Subcutaneous abdominal adipose tissue (tissue), 5 donors: ENCODE results near the gene MYL9.
A peak's percentile ranks its signal among the peaks of the same experiment; 100 is the strongest.
"Not testable (repeated sequence)": the region's sequence is repeated elsewhere in the genome, so short reads cannot be mapped to it uniquely, and the experiment has no call there.

Experiments
- H3K27ac ChIP-seq: one replicate; pipeline ENCODE4 v1.7.0; 2013; ENCODE audit warnings: low read depth, mild to moderate bottlenecking, inconsistent platforms, low read length, moderate library complexity
- H3K27me3 ChIP-seq, 5 donors: one replicate each; pipeline ENCODE4 v1.7.0; 2013; ENCODE audit warnings: low read length in 5 of 5, inconsistent platforms in 1 of 5; ENCODE audit not compliant: control insufficient read depth in 5 of 5, insufficient read depth in 4 of 5
- H3K36me3 ChIP-seq, 5 donors: one replicate each; pipeline ENCODE4 v1.7.0; 2013; ENCODE audit warnings: low read length in 5 of 5; ENCODE audit not compliant: control insufficient read depth in 5 of 5, insufficient read depth in 5 of 5
- H3K4me1 ChIP-seq, 5 donors: one replicate each; pipeline ENCODE4 v1.7.0; 2013; ENCODE audit warnings: low read length in 5 of 5, mild to moderate bottlenecking in 3 of 5, moderate library complexity in 1 of 5; ENCODE audit not compliant: control insufficient read depth in 5 of 5, insufficient read depth in 5 of 5
- H3K4me3 ChIP-seq, 5 donors: one replicate each; pipeline ENCODE4 v1.7.0; 2013; ENCODE audit warnings: low read length in 5 of 5, low read depth in 1 of 5
- H3K9ac ChIP-seq, 5 donors: one replicate each; pipeline ENCODE4 v1.7.0; 2013; ENCODE audit warnings: low read length in 5 of 5, mild to moderate bottlenecking in 4 of 5, moderate library complexity in 3 of 5
- H3K9me3 ChIP-seq, 5 donors: one replicate each; pipeline ENCODE4 v1.7.0; 2013; ENCODE audit warnings: low read length in 5 of 5; ENCODE audit not compliant: control insufficient read depth in 5 of 5
- donor health status: healthy.
- donor health status: healthy.
- donor health status: healthy.
- donor health status: healthy.
- donor health status: healthy.

The MYL9 gene

DNA sequence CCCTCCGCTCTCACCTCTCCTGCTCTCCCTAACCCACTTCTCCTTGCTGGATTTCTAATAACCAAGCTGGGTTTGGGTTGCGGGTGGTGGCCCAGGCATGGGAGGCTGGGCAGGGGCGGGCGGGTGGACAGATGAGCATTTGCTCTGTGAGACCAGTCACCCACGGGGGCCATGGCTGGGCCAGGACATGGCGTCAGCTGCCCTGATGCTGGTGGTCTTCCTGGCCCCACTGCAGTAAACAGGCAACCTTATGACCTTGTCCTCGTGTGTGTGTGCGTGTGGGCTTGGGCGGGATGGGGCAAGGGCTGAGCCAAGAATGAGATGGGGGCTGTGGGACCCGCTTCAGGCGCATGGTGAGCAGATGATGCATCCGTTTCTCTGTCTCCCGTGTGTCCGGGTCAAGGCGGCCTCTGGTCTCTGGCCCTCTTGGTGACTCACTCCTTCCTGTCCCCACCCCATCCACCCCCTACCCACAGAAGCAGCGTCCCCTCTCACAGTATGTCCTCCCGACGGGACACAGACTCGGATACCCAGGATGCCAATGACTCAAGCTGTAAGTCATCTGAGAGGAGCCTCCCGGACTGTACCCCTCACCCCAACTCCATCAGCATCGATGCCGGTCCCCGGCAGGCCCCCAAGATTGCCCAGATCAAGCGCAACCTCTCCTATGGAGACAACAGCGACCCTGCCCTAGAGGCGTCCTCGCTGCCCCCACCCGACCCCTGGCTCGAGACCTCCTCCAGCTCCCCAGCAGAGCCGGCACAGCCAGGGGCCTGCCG, 41.4 kb upstream of the MYL9 start:
- H3K4me3 ChIP-seq, result no peak overlapping the region
- peak overlapping the region; percentile 93 for H3K27ac ChIP-seq
- no peaks in the 10 kb centered on the region for H3K27me3 ChIP-seq
- H3K9ac ChIP-seq, result peak overlapping the region in 1 of 5 donors; percentile 16
- H3K36me3 ChIP-seq, result peaks cover 20 to 80% (median 71%) of the 10 kb centered on the region in 5 donors
- H3K4me1 ChIP-seq, result peaks cover 2 to 34% (median 11%) of the 10 kb centered on the region in 5 donors
- no peaks in the 10 kb centered on the region for H3K9me3 ChIP-seq

DNA sequence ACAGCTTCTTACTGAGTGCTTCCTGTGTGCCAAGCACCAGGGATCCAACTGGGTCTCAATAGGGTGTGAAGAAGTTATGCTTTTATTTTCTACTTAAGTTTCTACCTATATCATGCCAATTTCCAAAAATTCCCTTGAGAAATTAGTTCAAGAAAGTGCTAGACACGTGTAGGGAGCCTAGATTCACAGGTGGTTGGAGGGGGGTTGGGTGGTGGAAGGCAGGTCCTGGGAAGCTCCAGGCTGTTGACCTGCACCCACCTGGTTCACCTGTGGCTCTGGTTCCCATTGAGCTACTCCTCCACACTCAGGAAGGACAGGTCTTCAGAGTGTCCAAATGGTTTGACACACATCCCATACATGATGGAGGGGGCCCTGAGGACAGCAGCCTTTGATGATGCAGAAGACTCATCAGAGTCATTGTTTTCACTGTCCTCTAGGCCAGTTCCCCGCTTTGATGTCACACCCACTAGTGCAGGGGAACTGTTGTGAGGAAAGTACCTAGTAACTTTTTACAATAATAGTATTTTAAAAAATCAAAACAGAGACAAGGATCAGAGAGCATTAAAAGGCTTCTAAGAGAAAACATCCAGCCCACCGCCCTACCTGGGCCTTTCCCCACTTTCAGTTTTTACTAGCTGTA, 39.8 kb upstream of the MYL9 start:
- peaks cover 2 to 26% (median 11%) of the 10 kb centered on the region in 5 donors for H3K4me1 ChIP-seq
- H3K36me3 ChIP-seq, result peaks cover 23 to 89% (median 70%) of the 10 kb centered on the region in 5 donors
- no peak overlapping the region for H3K4me3 ChIP-seq
- H3K27me3 ChIP-seq, result no peaks in the 10 kb centered on the region
- no peaks in the 10 kb centered on the region for H3K9me3 ChIP-seq
- no peak overlapping the region for H3K27ac ChIP-seq
- H3K9ac ChIP-seq, result no peak overlapping the region

DNA sequence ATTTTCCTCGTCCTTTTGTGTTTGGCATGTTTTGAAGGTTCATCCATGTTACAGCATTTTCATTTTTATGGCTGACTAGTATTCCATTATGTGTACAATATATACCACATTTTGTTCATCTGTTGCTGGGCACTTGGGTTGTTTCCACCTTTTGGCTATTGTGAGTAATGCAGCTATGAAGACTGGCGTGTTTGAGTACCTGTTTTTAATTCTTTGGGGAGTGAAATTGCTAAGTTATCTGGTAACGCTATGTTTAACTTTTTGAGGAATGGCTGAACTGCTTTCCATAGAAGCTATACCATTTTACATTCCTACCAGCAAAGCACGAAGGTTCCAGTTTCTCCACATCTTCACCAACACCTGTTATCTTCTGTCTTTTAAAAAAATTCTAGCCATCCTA, 37.0 kb upstream of the MYL9 start:
- Histone ChIP-seq H3K4me3 (no peak overlapping the region), H3K4me1 (peaks cover 0 to 5% (median 0%) of the 10 kb centered on the region in 5 donors), H3K27me3 (no peaks in the 10 kb centered on the region), H3K36me3 (peaks cover 35 to 85% (median 61%) of the 10 kb centered on the region in 5 donors), H3K9ac (no peak overlapping the region), H3K27ac (no peak overlapping the region), H3K9me3 (no peaks in the 10 kb centered on the region)

DNA sequence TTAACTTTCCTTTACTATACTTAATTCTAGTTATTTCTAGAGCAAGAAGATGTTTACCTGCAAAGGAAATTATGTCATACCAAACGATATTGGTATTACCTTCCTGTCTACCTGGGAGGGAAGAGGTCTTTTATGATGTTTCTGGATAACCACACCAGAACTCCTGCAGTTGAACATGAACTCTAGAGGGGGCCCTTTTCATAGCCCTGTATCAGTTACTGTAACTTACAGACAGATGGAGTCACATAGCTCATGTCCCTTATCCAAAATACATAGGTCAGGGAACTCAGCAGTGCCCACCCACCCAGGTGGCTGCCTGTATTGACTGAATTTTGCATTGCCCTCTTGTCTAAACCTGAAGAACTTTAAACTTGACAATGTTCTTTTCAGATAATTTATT, 35.1 kb upstream of the MYL9 start:
- Histone ChIP-seq H3K27me3 (no peaks in the 10 kb centered on the region), H3K27ac (no peak overlapping the region), H3K9ac (no peak overlapping the region), H3K4me1 (no peaks in the 10 kb centered on the region), H3K36me3 (peaks cover 37 to 74% (median 48%) of the 10 kb centered on the region in 5 donors), H3K9me3 (no peaks in the 10 kb centered on the region), H3K4me3 (no peak overlapping the region)

DNA sequence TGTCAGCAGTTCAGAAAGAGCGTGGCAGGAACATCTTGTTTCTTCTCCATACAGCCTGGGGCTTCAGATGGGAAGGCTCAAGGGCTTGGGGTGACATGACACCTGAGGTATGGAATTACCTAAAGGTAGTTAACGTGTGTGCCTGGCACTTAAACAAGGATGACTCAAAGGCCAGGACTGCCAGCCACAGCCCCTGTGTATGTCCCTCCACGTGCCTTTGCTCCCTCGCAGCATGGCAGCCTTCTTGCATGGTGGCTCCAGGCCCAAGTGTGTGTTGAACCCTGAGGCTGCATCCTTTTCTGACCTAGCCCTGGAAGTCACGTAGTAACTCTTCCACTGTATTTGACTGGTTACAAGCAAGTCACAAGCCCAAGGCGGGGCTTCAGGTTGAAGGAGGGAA, 33.6 kb upstream of the MYL9 start:
- Histone ChIP-seq H3K9ac (no peak overlapping the region), H3K9me3 (no peaks in the 10 kb centered on the region), H3K27ac (no peak overlapping the region), H3K4me1 (no peaks in the 10 kb centered on the region), H3K27me3 (no peaks in the 10 kb centered on the region), H3K36me3 (peaks cover 35 to 73% (median 46%) of the 10 kb centered on the region in 5 donors), H3K4me3 (no peak overlapping the region)

DNA sequence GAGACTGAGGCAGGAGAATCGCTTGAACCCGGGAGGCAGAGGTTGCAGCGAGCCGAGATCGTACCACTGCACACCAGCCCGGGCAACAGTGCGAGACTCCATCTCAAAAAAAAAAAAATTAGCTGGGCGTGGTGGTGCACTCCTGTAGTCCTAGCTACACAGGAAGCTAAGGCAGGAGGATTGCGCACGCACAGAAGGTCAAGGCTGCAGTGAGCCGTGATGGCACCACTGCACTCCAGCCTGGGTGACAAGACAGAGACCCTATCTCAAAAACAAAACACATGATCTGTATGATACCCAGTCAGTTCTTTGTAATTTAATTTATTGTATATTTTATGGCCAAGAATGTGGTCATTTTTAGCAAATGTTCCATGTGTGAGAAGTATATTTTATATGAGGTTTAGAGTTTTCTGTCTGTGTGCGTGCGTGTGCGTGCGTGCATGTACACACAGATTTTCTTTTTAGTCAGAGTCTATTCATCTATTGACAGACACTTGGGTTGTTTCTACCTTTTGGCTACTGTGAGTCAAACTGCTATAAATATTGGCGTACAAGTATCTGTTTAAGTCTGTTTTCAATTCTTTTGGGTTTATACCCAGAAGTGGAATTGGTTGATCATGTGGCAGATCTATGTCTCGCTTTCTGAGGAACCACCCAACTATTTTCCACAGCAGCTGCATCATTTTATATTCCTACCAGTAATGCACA, 22.2 kb upstream of the MYL9 start:
- no peaks in the 10 kb centered on the region for H3K27me3 ChIP-seq
- no peaks in the 10 kb centered on the region for H3K9me3 ChIP-seq
- no peak overlapping the region for H3K4me3 ChIP-seq
- no peak overlapping the region for H3K27ac ChIP-seq
- peaks cover 0 to 5% (median 3%) of the 10 kb centered on the region in 5 donors for H3K4me1 ChIP-seq
- no peak overlapping the region for H3K9ac ChIP-seq
- peaks cover 9 to 58% (median 37%) of the 10 kb centered on the region in 5 donors for H3K36me3 ChIP-seq

DNA sequence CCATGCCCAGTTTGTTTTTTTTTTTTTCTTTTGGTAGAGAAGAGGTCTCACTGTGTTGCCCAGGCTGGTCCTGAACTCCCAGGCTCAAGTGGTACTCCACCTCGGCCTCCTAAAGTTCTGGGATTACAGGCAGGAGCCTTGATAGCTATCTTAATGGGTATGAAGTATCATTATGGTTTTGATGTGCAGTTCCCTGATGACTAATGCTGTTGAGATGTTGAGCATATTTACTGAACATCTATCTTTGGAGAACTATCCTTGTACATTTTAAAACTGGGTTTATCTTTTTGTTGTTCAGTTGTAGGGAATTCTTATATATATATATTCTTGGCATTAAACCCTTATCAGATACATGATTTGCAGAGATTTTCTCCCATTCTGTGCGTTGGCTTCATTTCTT, 21.4 kb upstream of the MYL9 start:
- no peak overlapping the region for H3K27ac ChIP-seq
- no peak overlapping the region for H3K9ac ChIP-seq
- no peak overlapping the region for H3K4me3 ChIP-seq
- peaks cover 0 to 5% (median 3%) of the 10 kb centered on the region in 5 donors for H3K4me1 ChIP-seq
- H3K27me3 ChIP-seq, result no peaks in the 10 kb centered on the region
- no peaks in the 10 kb centered on the region for H3K9me3 ChIP-seq
- peaks cover 8 to 58% (median 39%) of the 10 kb centered on the region in 5 donors for H3K36me3 ChIP-seq

DNA sequence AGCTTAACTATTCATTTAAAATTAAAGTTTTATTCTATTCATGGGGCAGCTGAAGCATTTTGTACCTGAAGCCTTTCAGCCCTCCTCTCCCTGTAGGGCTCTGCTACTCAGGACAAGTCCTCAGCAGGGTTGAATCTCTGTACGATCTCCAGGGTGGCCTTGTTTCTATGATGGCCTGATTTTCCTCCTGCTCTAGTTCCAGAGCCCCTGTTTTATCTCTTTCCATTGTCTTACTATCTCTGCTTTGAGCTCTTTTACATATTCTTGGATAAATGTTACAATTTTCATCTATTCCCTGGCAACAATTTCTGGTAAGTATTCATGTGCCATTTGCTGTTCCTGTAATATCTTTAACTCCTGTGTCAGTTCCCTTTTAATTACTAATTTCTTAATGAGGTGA, 19.8 kb upstream of the MYL9 start:
- Histone ChIP-seq H3K9me3 (no peaks in the 10 kb centered on the region), H3K27ac (no peak overlapping the region), H3K36me3 (peaks cover 6 to 63% (median 48%) of the 10 kb centered on the region in 5 donors), H3K27me3 (no peaks in the 10 kb centered on the region), H3K4me3 (no peak overlapping the region), H3K4me1 (peaks cover 0 to 5% (median 3%) of the 10 kb centered on the region in 5 donors), H3K9ac (no peak overlapping the region)

DNA sequence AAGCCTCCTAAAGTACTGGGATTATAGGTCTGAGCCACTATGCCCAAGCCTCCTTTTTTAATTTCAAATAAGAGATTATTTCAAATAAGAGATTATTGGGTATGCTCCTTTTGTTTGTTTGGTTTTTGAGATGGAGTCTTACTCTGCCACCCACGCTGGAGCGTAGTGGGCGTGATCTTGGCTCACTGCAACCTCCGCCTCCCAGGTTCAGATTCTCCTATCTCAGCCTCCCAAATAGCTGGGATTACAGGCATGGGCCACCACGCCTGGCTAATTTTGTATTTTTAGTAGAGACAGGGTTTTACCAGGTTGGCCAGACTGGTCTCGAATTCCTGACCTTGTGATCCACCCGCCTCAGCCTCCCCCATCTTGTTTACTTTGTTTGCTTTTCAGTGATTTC, 18.9 kb upstream of the MYL9 start:
- H3K4me3 ChIP-seq, H3K27ac ChIP-seq, H3K9ac ChIP-seq, H3K4me1 ChIP-seq, H3K9me3 ChIP-seq, H3K27me3 ChIP-seq: not testable (repeated sequence)
- peaks cover 6 to 72% (median 55%) of the 10 kb centered on the region in 5 donors for H3K36me3 ChIP-seq

DNA sequence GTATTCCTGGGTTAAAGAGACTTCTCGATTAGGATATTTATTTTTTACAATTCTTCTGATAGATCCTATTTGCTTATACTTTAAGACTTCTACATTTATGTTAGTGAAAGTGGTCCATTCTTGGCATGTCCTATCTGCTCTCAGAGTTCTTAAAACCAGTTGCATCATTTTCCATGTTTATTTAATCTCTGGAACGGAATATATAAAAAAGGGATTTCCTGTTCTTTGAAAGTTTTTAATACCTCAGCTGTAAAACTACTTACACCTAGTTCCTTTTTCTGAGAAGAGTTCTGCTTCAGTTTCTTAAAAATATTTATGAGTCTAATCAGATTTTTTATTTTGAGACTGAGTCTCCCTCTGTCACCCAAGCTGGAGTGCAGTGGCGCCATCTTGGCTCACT, 18.0 kb upstream of the MYL9 start:
- Histone ChIP-seq H3K27ac (no peak overlapping the region), H3K27me3 (no peaks in the 10 kb centered on the region), H3K36me3 (peaks cover 4 to 76% (median 59%) of the 10 kb centered on the region in 5 donors), H3K4me1 (peaks cover 0 to 5% (median 3%) of the 10 kb centered on the region in 5 donors), H3K4me3 (no peak overlapping the region), H3K9ac (no peak overlapping the region), H3K9me3 (no peaks in the 10 kb centered on the region)
